Measurements from ENCODE around the gene AADAT.

The AADAT gene

DNA sequence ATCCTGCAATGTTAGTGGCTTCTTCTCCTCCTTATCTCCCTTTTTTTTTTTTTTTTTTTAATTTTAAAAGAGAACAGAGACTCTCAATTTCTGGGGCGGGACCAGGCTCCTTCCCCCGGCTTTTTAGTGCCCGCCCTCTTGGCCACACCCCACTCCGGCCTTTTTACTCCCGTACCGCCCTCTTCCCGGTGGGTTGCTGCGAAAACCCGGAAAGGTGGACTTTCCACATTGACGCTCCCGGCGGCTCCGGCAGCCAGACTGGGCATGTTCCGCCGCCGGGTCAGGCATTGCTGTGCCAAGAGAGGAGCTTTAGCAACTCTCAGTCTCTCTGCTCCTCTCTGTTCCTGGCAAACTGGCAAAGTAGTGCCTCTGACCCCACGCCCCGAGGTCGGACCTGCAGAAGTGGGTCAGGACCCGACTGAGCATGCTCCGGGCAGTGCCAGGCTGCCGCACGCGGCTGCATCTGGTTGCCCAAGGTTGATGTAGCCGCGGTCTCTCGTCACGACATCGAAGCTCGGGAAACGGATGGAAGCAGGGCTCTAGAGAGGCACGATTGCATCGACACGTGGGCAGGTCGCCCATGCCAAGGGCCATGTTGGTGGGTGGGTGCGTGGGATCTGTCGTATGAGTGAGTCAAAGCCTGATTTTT lies 62.5 kb downstream of the AADAT start:
- peak; percentile 90 for DNase-seq

DNA sequence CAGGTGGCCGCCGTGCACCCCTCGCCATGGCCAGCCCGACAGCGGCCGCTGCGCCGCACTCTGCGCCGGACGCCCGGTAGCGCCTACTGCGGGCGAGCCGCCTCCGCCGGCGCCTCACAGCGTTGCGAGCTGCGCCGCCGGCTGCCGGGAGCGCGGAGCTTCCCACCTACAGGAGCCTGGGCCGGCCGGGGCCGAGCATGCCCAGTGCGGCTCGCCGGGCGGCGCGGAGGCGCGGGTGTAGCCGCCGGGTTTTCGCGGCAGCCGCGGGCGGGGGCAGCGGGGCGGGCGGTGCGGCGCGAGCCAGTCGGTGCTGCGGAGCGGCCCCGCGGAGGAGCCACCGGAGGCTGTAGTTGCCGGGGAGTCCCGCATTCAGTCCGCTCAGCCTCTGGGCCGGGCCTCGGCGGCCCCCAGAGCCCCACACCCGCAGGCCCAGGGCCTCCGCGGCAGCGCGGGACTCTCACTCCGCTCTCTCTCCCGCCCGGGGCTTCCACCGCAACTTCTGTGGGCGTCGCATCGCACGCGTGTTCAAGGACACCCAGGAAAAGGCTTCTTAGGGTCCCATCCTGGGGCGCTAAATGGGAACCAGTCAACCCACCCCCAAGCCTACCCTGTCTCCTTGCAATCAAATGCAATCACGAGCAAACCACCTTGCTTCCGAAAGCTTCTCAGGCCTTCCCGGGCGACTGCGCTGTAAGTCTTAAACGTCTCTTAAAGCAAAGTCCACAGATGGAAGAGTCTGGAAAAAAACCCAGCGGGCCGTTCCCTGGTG lies 63.3 kb downstream of the AADAT start, which contains the start of gene MFAP3L:
Gene MFAP3L (minus strand): TSS at position 143 of the 769 bp plus-strand sequence. CDS start 20,518 bp downstream, outside the sequence.
- peak; percentile 84 for DNase-seq

- no peak for DNase-seq
These were observed 64.1 kb downstream of the AADAT start for GRCh38 chr4:170025523-170026252.

DNA sequence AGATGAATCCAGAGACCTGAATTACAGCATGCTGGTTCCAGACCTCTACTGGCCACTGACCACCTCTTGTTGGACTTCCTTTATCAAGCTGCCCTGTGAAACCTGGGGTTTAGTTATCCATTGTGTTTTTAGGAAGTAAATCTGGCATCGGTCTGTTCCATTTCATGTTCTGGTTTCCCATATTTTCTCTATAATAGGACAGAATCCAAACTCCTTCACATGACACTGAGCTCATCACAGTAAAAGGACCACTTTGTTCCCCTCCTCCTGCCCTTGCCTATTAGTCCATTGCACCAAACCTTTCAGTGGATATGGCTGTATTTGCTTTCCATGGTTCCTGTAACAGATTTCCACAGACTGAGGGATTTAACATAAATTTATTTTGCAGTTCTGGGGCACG lies 67.5 kb downstream of the AADAT start:
- DNase-seq = no peak

GRCh38 chr4:170017252-170017651 lies 72.5 kb downstream of the AADAT start:
- no peak for DNase-seq

GRCh38 chr4:170015285-170015684 lies 74.5 kb downstream of the AADAT start:
- DNase-seq = no peak

DNA sequence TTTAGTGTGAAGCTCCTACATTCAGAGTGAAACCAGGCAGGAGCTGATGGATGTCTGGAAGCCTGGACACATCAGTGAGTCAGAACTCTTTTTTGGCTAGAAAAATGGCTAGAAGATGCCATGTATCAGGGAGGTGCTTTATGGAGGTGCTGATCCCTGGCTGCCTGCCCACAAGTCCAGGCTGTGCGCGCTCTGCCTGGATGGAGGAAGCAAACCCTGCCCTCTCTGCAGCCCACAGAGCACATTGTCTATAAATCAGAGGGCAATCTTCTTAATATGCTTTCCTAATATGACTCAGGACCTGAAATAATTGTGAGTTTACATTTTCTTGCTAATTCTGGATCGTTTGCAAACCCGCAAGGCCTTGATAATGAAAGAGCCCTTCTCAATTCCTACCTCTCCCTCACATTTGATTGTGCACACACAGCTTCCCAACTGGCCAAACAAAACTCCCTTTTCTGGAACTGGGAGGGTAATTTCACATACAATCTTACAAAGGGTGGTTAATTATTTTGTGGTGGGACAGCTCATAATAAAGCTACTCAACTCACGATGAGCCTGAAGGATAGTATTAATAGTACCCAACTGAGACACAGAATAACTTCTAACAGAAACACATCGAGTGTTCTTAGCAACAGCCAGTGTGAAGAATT lies 75.3 kb downstream of the AADAT start:
- no peak for DNase-seq

DNA sequence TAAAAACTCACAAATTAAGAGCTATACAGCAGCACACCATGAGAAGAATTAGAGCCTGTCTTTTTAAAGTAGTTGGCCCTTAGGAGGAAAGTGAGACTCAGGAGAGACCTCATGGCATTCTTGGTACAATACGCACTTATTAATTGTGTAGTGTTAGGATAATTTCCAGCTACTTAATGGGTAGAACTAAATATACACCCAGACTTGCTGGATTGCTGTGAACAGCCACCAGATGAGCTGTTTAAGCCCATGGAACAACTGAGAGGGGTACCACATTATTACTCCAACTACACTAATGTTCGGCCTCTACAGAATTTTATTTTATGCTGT lies 77.2 kb downstream of the AADAT start:
- DNase-seq = no peak

DNA sequence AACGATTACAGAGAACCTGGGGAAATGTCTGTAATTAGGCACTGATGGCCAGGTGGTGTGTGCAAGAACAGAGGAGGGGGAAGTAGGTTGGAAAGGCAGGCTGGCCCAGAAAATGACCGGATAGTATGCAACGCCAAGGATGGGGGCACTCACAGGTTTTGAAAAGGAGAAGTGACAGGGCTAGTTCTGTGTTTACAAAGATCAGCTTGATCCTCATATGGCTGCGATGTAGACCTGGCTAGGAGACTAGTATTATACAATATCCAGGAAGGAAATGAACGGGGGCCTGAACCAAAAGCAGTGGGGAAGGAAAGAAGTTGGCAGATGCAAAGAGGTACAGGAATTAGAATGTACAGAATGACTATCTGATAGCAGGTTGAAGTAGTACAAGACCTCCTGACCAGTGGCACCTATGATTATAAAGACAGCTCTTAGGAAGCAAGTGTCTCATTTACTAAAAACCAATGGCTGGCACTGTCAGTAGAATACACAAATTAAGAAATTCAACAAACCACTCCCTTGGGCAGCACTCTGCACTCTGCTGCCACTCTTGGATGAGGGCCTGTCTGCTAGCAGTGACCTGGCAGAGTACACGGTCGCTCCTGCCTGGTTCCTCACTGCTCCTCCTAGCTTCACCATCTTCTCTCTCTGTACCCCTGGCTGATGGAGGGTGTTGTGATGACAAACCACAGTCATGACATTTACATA lies 77.7 kb downstream of the AADAT start:
- no peak for DNase-seq

All from amniotic stem cell (primary cell).